ENCODE measurements around the gene SYNPO2.

Gene SYNPO2

DNA sequence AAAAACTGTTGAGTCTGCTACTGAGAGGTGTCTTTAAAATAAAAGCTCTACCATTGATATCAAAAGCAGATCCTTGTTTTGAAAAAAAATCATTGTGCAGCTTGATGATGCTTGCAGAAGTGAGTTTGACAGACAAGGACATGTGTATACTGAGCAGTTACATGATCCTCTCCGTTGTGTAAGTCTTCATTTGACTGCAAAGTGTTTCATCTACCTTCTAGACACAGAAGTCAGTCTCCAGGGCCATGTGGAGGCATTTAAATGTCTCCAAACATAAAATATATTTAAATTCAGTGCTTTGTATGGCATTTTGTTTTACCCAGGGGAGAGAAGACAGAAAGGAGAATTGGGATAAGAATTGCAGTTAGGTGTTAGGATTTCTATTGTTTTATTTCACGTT is 139.2 kb downstream of the SYNPO2 start:
- Histone ChIP-seq H3K36me3 (ENCODE audit: insufficient read depth, low read depth, low read length) (no peaks in the 10 kb centered on the region), H3K27ac (ENCODE audit: low read length) (no peak overlapping the region)

GRCh38 chr4:119028296-119028695 is 139.6 kb downstream of the SYNPO2 start:
- H3K9me3 ChIP-seq (ENCODE audit: insufficient read depth, low read depth, low read length) = no peaks in the 10 kb centered on the region
- H3K4me1 ChIP-seq (ENCODE audit: insufficient read depth, low read length) = peaks cover 24% of the 10 kb centered on the region

More for the DNA sequence above, 139.2 kb downstream of the SYNPO2 start:
- Histone ChIP-seq H3K9ac (ENCODE audit: low read depth, low read length) (no peak overlapping the region), H3K9me3 (ENCODE audit: insufficient read depth, low read depth, low read length) (no peaks in the 10 kb centered on the region), H3K4me1 (ENCODE audit: insufficient read depth, low read length) (peaks cover 24% of the 10 kb centered on the region), H3K4me3 (ENCODE audit: low read length) (no peak overlapping the region), H3K27me3 (ENCODE audit: insufficient read depth, low read length) (no peaks in the 10 kb centered on the region)

GRCh38 chr4:119029847-119030535 is 141.3 kb downstream of the SYNPO2 start:
- no peak overlapping the region for H3K27ac ChIP-seq (ENCODE audit: low read length)
- no peak overlapping the region for H3K4me3 ChIP-seq (ENCODE audit: low read length)
- no peak overlapping the region for H3K9ac ChIP-seq (ENCODE audit: low read depth, low read length)
- H3K27me3 ChIP-seq (ENCODE audit: insufficient read depth, low read length) = no peaks in the 10 kb centered on the region
- H3K4me1 ChIP-seq (ENCODE audit: insufficient read depth, low read length) = peaks cover 18% of the 10 kb centered on the region
- no peaks in the 10 kb centered on the region for H3K9me3 ChIP-seq (ENCODE audit: insufficient read depth, low read depth, low read length)
- no peaks in the 10 kb centered on the region for H3K36me3 ChIP-seq (ENCODE audit: insufficient read depth, low read depth, low read length)

More at GRCh38 chr4:119028296-119028695, 139.6 kb downstream of the SYNPO2 start:
- H3K27me3 ChIP-seq (ENCODE audit: insufficient read depth, low read length) = no peaks in the 10 kb centered on the region
- H3K27ac ChIP-seq (ENCODE audit: low read length) = no peak overlapping the region
- H3K36me3 ChIP-seq (ENCODE audit: insufficient read depth, low read depth, low read length) = no peaks in the 10 kb centered on the region
- no peak overlapping the region for H3K9ac ChIP-seq (ENCODE audit: low read depth, low read length)
- no peak overlapping the region for H3K4me3 ChIP-seq (ENCODE audit: low read length)

DNA sequence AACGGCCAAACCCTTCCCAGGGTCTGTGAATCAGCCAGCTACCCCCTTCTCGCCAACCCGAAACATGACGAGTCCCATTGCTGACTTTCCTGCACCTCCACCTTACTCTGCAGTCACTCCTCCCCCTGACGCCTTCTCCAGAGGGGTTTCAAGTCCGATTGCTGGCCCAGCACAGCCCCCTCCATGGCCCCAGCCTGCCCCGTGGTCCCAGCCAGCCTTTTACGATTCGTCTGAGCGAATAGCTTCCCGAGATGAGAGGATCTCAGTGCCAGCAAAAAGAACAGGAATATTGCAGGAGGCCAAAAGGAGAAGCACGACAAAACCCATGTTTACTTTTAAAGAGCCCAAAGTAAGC is 141.9 kb downstream of the SYNPO2 start:
- no peaks in the 10 kb centered on the region for H3K36me3 ChIP-seq (ENCODE audit: insufficient read depth, low read depth, low read length)
- H3K9ac ChIP-seq (ENCODE audit: low read depth, low read length) = no peak overlapping the region

GRCh38 chr4:119031218-119031617 is 142.6 kb downstream of the SYNPO2 start:
- Histone ChIP-seq H3K9me3 (ENCODE audit: insufficient read depth, low read depth, low read length) (no peaks in the 10 kb centered on the region), H3K4me1 (ENCODE audit: insufficient read depth, low read length) (peaks cover 24% of the 10 kb centered on the region), H3K36me3 (ENCODE audit: insufficient read depth, low read depth, low read length) (no peaks in the 10 kb centered on the region), H3K27me3 (ENCODE audit: insufficient read depth, low read length) (no peaks in the 10 kb centered on the region), H3K9ac (ENCODE audit: low read depth, low read length) (no peak overlapping the region), H3K27ac (ENCODE audit: low read length) (no peak overlapping the region), H3K4me3 (ENCODE audit: low read length) (no peak overlapping the region)

More for the DNA sequence above, 141.9 kb downstream of the SYNPO2 start:
- no peaks in the 10 kb centered on the region for H3K9me3 ChIP-seq (ENCODE audit: insufficient read depth, low read depth, low read length)
- H3K4me3 ChIP-seq (ENCODE audit: low read length) = no peak overlapping the region
- no peak overlapping the region for H3K27ac ChIP-seq (ENCODE audit: low read length)
- H3K27me3 ChIP-seq (ENCODE audit: insufficient read depth, low read length) = no peaks in the 10 kb centered on the region
- peaks cover 19% of the 10 kb centered on the region for H3K4me1 ChIP-seq (ENCODE audit: insufficient read depth, low read length)

DNA sequence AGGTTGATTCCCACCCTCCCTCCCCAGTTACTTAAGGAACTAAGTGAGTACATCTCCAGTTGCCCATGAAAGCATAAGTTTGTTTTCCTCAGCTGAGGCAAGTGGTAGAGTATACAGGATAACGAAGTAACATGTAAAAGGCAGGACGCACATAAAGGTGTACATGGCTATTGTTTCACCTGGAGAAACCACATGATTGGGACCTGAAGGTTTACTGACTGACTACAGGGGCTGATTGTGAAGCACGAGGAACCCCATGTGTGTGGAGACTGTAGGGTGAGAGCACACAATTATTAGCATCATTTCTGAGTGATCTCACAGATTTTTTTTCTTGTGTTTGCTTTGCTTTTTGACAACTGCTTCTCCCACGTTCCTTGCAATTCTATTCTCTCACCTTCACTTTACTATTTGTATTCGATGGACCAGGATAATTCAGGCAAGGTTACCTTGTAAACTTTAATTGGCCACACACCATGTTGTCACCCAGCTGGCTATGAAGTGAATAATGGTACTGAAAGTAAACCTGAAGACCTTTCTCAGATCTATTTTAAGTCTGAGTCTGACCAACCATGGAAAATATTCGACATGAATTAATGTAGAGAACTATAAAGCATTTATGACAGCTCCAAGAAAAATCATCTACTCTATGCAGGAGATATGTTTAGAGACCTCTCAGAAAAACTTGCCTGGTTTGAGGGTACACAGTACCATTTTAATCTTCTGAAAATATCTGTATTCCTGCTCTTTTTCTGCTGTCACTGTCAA is 144.4 kb downstream of the SYNPO2 start:
- H3K36me3 ChIP-seq (ENCODE audit: insufficient read depth, low read depth, low read length) = no peaks in the 10 kb centered on the region
- peaks cover 22% of the 10 kb centered on the region for H3K4me1 ChIP-seq (ENCODE audit: insufficient read depth, low read length)
- no peak overlapping the region for H3K27ac ChIP-seq (ENCODE audit: low read length)
- H3K9me3 ChIP-seq (ENCODE audit: insufficient read depth, low read depth, low read length) = no peaks in the 10 kb centered on the region
- H3K9ac ChIP-seq (ENCODE audit: low read depth, low read length) = no peak overlapping the region
- no peaks in the 10 kb centered on the region for H3K27me3 ChIP-seq (ENCODE audit: insufficient read depth, low read length)
- H3K4me3 ChIP-seq (ENCODE audit: low read length) = no peak overlapping the region

- Histone ChIP-seq H3K27ac (ENCODE audit: low read length) (no peak overlapping the region), H3K9ac (ENCODE audit: low read depth, low read length) (no peak overlapping the region), H3K4me1 (ENCODE audit: insufficient read depth, low read length) (peaks cover 28% of the 10 kb centered on the region), H3K36me3 (ENCODE audit: insufficient read depth, low read depth, low read length) (no peaks in the 10 kb centered on the region), H3K27me3 (ENCODE audit: insufficient read depth, low read length) (no peaks in the 10 kb centered on the region), H3K4me3 (ENCODE audit: low read length) (no peak overlapping the region), H3K9me3 (ENCODE audit: insufficient read depth, low read depth, low read length) (no peaks in the 10 kb centered on the region)
Observed at GRCh38 chr4:119034276-119035008, 145.8 kb downstream of the SYNPO2 start.

GRCh38 chr4:119035951-119036737 is 147.5 kb downstream of the SYNPO2 start:
- H3K4me1 ChIP-seq (ENCODE audit: insufficient read depth, low read length) = peaks cover 43% of the 10 kb centered on the region
- no peaks in the 10 kb centered on the region for H3K9me3 ChIP-seq (ENCODE audit: insufficient read depth, low read depth, low read length)
- H3K9ac ChIP-seq (ENCODE audit: low read depth, low read length) = no peak overlapping the region
- H3K36me3 ChIP-seq (ENCODE audit: insufficient read depth, low read depth, low read length) = no peaks in the 10 kb centered on the region
- no peak overlapping the region for H3K4me3 ChIP-seq (ENCODE audit: low read length)
- H3K27me3 ChIP-seq (ENCODE audit: insufficient read depth, low read length) = no peaks in the 10 kb centered on the region
- no peak overlapping the region for H3K27ac ChIP-seq (ENCODE audit: low read length)

GRCh38 chr4:119037709-119038108 is 149.1 kb downstream of the SYNPO2 start:
- no peak overlapping the region for H3K9ac ChIP-seq (ENCODE audit: low read depth, low read length)
- no peak overlapping the region for H3K4me3 ChIP-seq (ENCODE audit: low read length)
- peaks cover 55% of the 10 kb centered on the region for H3K4me1 ChIP-seq (ENCODE audit: insufficient read depth, low read length)
- H3K9me3 ChIP-seq (ENCODE audit: insufficient read depth, low read depth, low read length) = no peaks in the 10 kb centered on the region
- H3K36me3 ChIP-seq (ENCODE audit: insufficient read depth, low read depth, low read length) = no peaks in the 10 kb centered on the region
- H3K27me3 ChIP-seq (ENCODE audit: insufficient read depth, low read length) = no peaks in the 10 kb centered on the region
- H3K27ac ChIP-seq (ENCODE audit: low read length) = no peak overlapping the region

- no peak overlapping the region for H3K4me3 ChIP-seq (ENCODE audit: low read length)
- H3K9ac ChIP-seq (ENCODE audit: low read depth, low read length) = no peak overlapping the region
- H3K27me3 ChIP-seq (ENCODE audit: insufficient read depth, low read length) = no peaks in the 10 kb centered on the region
- H3K9me3 ChIP-seq (ENCODE audit: insufficient read depth, low read depth, low read length) = no peaks in the 10 kb centered on the region
- peaks cover 55% of the 10 kb centered on the region for H3K4me1 ChIP-seq (ENCODE audit: insufficient read depth, low read length)
- H3K36me3 ChIP-seq (ENCODE audit: insufficient read depth, low read depth, low read length) = no peaks in the 10 kb centered on the region
- H3K27ac ChIP-seq (ENCODE audit: low read length) = no peak overlapping the region
Observed at GRCh38 chr4:119038116-119038841, 149.6 kb downstream of the SYNPO2 start.

DNA sequence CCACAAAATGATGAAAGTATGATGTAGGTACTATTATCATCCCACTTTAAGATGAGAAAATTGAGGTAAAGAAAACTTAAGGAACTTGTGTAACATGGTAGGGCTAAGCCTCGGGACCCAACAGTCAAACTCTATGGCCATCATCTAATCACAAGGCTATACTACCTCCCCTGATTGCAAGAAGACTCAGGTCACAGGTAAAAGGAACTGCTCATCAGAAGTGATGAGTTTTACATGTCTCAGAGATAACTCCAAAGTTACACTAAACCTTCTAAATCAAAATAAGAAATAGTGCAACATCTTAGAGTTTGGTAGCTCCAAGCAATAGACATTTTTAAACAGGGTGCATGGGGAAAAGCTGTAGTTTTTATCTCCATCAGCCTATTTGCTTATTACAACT is 150.5 kb downstream of the SYNPO2 start:
- Histone ChIP-seq H3K9me3 (ENCODE audit: insufficient read depth, low read depth, low read length) (no peaks in the 10 kb centered on the region), H3K9ac (ENCODE audit: low read depth, low read length) (no peak overlapping the region), H3K27ac (ENCODE audit: low read length) (no peak overlapping the region), H3K27me3 (ENCODE audit: insufficient read depth, low read length) (no peaks in the 10 kb centered on the region), H3K4me1 (ENCODE audit: insufficient read depth, low read length) (peaks cover 55% of the 10 kb centered on the region), H3K36me3 (ENCODE audit: insufficient read depth, low read depth, low read length) (no peaks in the 10 kb centered on the region), H3K4me3 (ENCODE audit: low read length) (no peak overlapping the region)

All from iPS-20b (cell line).